Sigmoid colon (tissue), 7 donors: Measurements from ENCODE around the gene LRGUK. TPM values are rescaled to one million over a fixed set of nuclear protein-coding genes. Genes with fewer than 3 reads are reported as not detected.
"Not testable (repeated sequence)": the region's sequence is repeated elsewhere in the genome, so short reads cannot be mapped to it uniquely, and the experiment has no call there.

Experiments used
- DNase-seq: peaks from one replicate; pipeline ENCODE4 v3.0.0-alpha.2; 2019
- H3K27ac ChIP-seq, 4 donors: fragments of 200-600 bp; sonication (generic); one replicate each; pipeline ENCODE4 v1.5.1; 2016 to 2019; ENCODE audit warnings: mild to moderate bottlenecking in 1 of 4
- H3K27me3 ChIP-seq, 3 donors: fragments of 200-600 bp; sonication (generic); one replicate each; pipeline ENCODE4 v1.5.1; 2019; ENCODE audit warnings: mild to moderate bottlenecking in 1 of 3
- H3K36me3 ChIP-seq, 4 donors: fragments of 200-600 bp; sonication (generic); one replicate each; pipeline ENCODE4 v1.5.1; 2016 to 2019
- H3K4me1 ChIP-seq, 4 donors: fragments of 200-600 bp; sonication (generic); one replicate each; pipeline ENCODE4 v1.5.1; 2017 to 2019
- H3K4me3 ChIP-seq, 4 donors: fragments of 200-600 bp; sonication (generic); one replicate each; pipeline ENCODE4 v1.5.1; 2017 to 2019; ENCODE audit warnings: mild to moderate bottlenecking in 2 of 4, moderate library complexity in 1 of 4
- H3K9me3 ChIP-seq, 4 donors: fragments of 200-600 bp in 3 of 4; sonication (generic) in 3 of 4; one replicate each; pipeline versions ENCODE4 v1.5.1 to v1.6.1; 2013 to 2019
- CTCF ChIP-seq, 4 experiments: fragments of 450-650 bp in 3 of 4; fragments of 200-600 bp in 1 of 4; IDR thresholded peaks; one replicate each; pipeline ENCODE4 v1.5.1; 2016 to 2019; ENCODE audit warnings: antibody characterized with exemption in 4 of 4, mild to moderate bottlenecking in 3 of 4, moderate library complexity in 2 of 4
- EP300 ChIP-seq, 4 donors: sonication (generic); formaldehyde crosslinking; IDR thresholded peaks; one replicate each; pipeline ENCODE4 v1.6.1; 2017; ENCODE audit warnings: antibody characterized with exemption in 4 of 4
- POLR2A ChIP-seq, 2 donors: fragments of 450-650 bp; IDR thresholded peaks; one replicate each; pipeline ENCODE4 v1.6.1; 2016; ENCODE audit warnings: antibody characterized with exemption in 2 of 2, mild to moderate bottlenecking in 2 of 2, moderate library complexity in 2 of 2
- POLR2AphosphoS5 ChIP-seq, 4 donors: sonication (generic); formaldehyde crosslinking; IDR thresholded peaks; one replicate each; pipeline ENCODE4 v1.6.1; 2017; ENCODE audit warnings: antibody characterized with exemption in 4 of 4
- WGBS, 2 donors: extraction: QIAGEN DNeasy Blood & Tissue Kit; methylation state at CpG; one replicate each; pipeline ENCODE4 v1.1.7; 2013; 5-methylcytosine and 5-hydroxymethylcytosine counted together
- intact Hi-C: fragments of 100-400 bp; cut with DNase I; formaldehyde crosslinking; loops from one replicate; pipeline ENCODE4 v1.15.1; 2023
- polyA plus RNA-seq, 3 donors: library from polyadenylated mRNA; stranded (reverse); fragments of 200-250 nt; gene quantifications; one replicate each; pipeline ENCODE4 v1.2.3, GENCODE V29; 2013
- total RNA-seq, 4 donors: library from RNA; depleted of rRNA; stranded (reverse); fragments of >200 nt; gene quantifications; one replicate each; pipeline ENCODE4 v1.1.0, GENCODE V29; 2016
- donor health status: healthy with polysubstance abuse.
- donor health status: Bipolar disorder and iron deficiency.
- donor health status: healthy.

Gene LRGUK
- total and polyA plus RNA-seq, 7 donors: 0.03 to 0.71 (median 0.33) TPM; not detected in 2

- Histone ChIP-seq H3K27me3 (no peaks in the 10 kb centered on the region), H3K9me3 (no peaks in the 10 kb centered on the region), H3K4me1 (no peaks in the 10 kb centered on the region), H3K4me3 (no peak overlapping the region), H3K36me3 (no peaks in the 10 kb centered on the region), H3K27ac (no peak overlapping the region)
- intact Hi-C loops: no loop called here
- no peak for DNase-seq
- no peak for TF ChIP-seq EP300 (IDR thresholded peaks at IDR 0.05)
- TF ChIP-seq CTCF (IDR thresholded peaks at IDR 0.05): no peak
- no peak for TF ChIP-seq POLR2AphosphoS5 (IDR thresholded peaks at IDR 0.05)
- TF ChIP-seq POLR2A (IDR thresholded peaks at IDR 0.05): no peak
- WGBS, 2 donors: 64 to 85% methylated on average over 13 of the region's 13 CpGs
Measured at GRCh38 chr7:134212576-134213546, 85.7 kb downstream of the LRGUK start.

- intact Hi-C loops: no loop called here
- no peak for TF ChIP-seq EP300 (IDR thresholded peaks at IDR 0.05)
- no peak for TF ChIP-seq POLR2A (IDR thresholded peaks at IDR 0.05)
- no peak for TF ChIP-seq CTCF (IDR thresholded peaks at IDR 0.05)
- no peak for TF ChIP-seq POLR2AphosphoS5 (IDR thresholded peaks at IDR 0.05)
- Histone ChIP-seq H3K36me3 (no peaks in the 10 kb centered on the region), H3K9me3 (no peaks in the 10 kb centered on the region), H3K4me1 (no peaks in the 10 kb centered on the region), H3K27me3 (no peaks in the 10 kb centered on the region), H3K27ac (no peak overlapping the region), H3K4me3 (no peak overlapping the region)
- no peak for DNase-seq
- 80 to 81% methylated on average over 3 of the region's 3 CpGs for WGBS, 2 donors
Measured at GRCh38 chr7:134220236-134220635, 93.1 kb downstream of the LRGUK start.

DNA sequence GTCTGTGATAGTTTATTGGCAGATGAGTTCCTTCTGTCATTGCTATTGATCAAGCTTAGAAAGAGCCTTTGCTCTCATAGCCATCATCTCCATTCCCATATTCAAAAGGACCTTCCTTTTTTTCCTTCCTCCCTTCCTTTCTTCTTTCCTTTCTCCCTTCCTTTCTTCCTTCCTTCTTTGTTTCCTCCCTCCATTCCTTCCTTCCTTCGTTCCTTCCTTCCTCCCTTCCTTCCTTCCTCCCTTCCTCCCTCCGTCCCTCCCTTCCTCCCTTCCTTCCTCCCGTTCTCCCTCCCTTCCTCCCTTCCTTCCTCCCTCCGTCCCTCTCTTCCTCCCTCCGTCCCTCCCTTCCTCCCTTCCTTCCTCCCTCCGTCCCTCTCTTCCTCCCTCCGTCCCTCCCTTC is 104.2 kb downstream of the LRGUK start:
- H3K27ac ChIP-seq, H3K27me3 ChIP-seq, H3K9me3 ChIP-seq, DNase-seq, H3K4me1 ChIP-seq, H3K4me3 ChIP-seq, H3K36me3 ChIP-seq, intact Hi-C loops: not testable (repeated sequence)
- 82 to 83% methylated on average over 7 of the region's 7 CpGs for WGBS, 2 donors

DNA sequence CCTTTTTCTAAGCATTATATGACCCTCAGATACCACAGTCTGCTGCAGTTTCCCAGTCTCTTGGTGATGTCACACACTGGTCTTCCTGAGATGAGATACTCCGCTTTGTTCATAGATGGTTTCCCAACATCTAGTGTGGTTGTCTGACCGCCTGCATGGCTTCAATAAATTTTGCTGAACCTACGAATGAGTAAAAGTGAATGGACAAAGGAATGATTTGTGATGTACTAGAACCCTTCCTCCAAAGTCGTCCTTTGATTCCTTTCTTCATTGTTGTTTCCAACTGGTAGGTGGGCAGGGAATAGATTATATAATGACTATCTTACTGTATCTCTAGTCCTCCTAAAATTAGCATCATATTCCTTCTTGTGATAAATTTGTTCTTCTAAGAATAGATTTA is 107.1 kb downstream of the LRGUK start:
- 87 to 89% methylated on average over 4 of the region's 4 CpGs for WGBS, 2 donors
- no peaks in the 10 kb centered on the region for H3K27me3 ChIP-seq
- peaks cover 0 to 6% (median 4%) of the 10 kb centered on the region in 4 donors for H3K9me3 ChIP-seq
- H3K27ac ChIP-seq: no peak overlapping the region
- H3K4me3 ChIP-seq: no peak overlapping the region
- no peaks in the 10 kb centered on the region for H3K36me3 ChIP-seq
- intact Hi-C loops: no loop called here
- DNase-seq: no peak
- H3K4me1 ChIP-seq: no peaks in the 10 kb centered on the region
- TF ChIP-seq CTCF (IDR thresholded peaks at IDR 0.05) (no peak), POLR2AphosphoS5 (IDR thresholded peaks at IDR 0.05) (no peak), POLR2A (IDR thresholded peaks at IDR 0.05) (no peak), EP300 (IDR thresholded peaks at IDR 0.05) (no peak)

- H3K27me3 ChIP-seq: no peaks in the 10 kb centered on the region
- no peaks in the 10 kb centered on the region for H3K36me3 ChIP-seq
- DNase-seq: no peak
- no peak overlapping the region for H3K4me3 ChIP-seq
- H3K9me3 ChIP-seq: no peaks in the 10 kb centered on the region
- intact Hi-C loops: no loop called here
- WGBS, 2 donors: 79 to 91% methylated on average over 2 of the region's 2 CpGs
- TF ChIP-seq CTCF (IDR thresholded peaks at IDR 0.05): no peak
- no peak for TF ChIP-seq POLR2AphosphoS5 (IDR thresholded peaks at IDR 0.05)
- no peak for TF ChIP-seq EP300 (IDR thresholded peaks at IDR 0.05)
- no peaks in the 10 kb centered on the region for H3K4me1 ChIP-seq
- no peak overlapping the region for H3K27ac ChIP-seq
Measured at GRCh38 chr7:134245253-134245652, 118.1 kb downstream of the LRGUK start.
